DLD1 (cell line): ENCODE results near the gene FDPS.

Experiments
- in situ Hi-C: cut with HindIII; loops from 2 replicates; pipeline ENCODE4 v1.10.0; 2017; ENCODE audit warnings: low sequenced_read_pairs

Gene FDPS

GRCh38 chr1:155352631-155353030, 44.0 kb downstream of the FDPS start:
- in situ Hi-C loops: no loop called here

GRCh38 chr1:155360051-155360450, 51.4 kb downstream of the FDPS start:
- in situ Hi-C loops: no loop called here
